Measurements from ENCODE around the gene TSPAN5.

The TSPAN5 gene

DNA sequence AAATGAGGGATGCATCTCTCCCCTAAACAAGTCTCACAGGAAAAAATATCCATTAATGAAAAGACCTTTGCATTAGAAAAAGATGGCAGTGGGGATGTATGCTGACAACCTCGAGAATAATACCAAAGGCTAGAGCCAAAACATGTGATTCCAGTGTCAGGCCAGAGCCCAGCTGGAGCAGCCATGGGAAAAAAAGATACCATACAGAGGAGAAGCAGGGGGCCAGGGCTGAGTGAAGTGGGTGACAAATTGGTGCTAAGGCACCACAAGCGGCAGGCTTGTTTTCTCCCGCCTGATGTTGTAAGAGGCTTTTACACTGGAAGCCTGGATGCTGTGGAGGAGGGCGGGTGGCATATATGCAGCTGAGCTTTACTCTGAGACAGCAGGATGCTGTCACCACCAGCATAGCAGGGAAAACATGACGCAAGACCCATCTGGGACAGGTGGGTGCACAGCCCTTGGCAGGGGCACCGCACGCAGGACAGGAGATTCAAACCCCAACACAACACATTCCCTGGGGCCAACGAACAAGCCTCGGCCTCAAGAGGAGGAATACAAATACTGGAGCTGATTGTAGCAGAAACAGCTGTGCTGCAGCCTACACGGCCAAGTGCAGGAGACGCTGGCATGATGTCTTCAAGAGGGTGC, 91.9 kb downstream of the TSPAN5 start:
- H3K9ac ChIP-seq (ENCODE audit: low read length in 5 of 5): no peak overlapping the region
- H3K27ac ChIP-seq (ENCODE audit: low read depth, low read length): no peak overlapping the region
- H3K9me3 ChIP-seq (ENCODE audit: control insufficient read depth in 5 of 5, low read length in 5 of 5): no peaks in the 10 kb centered on the region
- H3K4me1 ChIP-seq (ENCODE audit: control insufficient read depth in 5 of 5, insufficient read depth in 5 of 5, low read length in 5 of 5): peaks cover 0 to 7% (median 0%) of the 10 kb centered on the region in 5 donors
- no peaks in the 10 kb centered on the region for H3K36me3 ChIP-seq (ENCODE audit: control insufficient read depth in 5 of 5, insufficient read depth in 5 of 5, low read length in 5 of 5)
- no peaks in the 10 kb centered on the region for H3K27me3 ChIP-seq (ENCODE audit: control insufficient read depth in 5 of 5, insufficient read depth in 4 of 5, low read length in 5 of 5)
- H3K4me3 ChIP-seq (ENCODE audit: low read depth in 1 of 5, low read length in 5 of 5): no peak overlapping the region

DNA sequence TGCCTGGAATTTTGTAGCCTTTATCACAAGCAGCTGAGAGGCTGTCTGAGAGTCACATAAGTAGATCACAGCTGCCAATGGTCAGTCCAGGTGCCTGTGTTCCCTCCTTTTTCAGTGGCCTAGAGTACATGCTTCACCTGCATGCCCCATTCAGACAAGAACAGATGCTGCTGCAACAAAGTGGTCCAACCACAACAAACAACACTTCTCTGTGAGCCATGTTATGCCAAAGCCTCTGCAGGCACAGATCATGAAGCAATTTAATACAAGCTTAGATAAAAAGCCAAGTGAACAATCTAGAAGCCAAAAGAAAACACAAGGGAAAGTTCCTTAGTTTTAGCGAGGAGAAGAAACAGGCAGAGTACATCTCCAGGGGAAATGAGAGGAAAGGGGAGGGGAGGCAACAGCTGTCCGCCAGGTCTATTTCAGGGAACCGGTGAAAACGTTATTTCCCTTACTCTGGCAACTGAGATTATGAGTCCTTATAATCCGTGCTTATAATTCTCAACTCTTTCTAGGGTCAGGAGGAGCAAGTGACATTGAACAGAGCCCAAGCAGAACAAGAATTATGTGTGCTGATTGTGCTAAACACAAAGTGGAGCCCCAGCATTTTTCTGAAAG, 92.6 kb downstream of the TSPAN5 start:
- no peaks in the 10 kb centered on the region for H3K36me3 ChIP-seq (ENCODE audit: control insufficient read depth in 5 of 5, insufficient read depth in 5 of 5, low read length in 5 of 5)
- no peak overlapping the region for H3K9ac ChIP-seq (ENCODE audit: low read length in 5 of 5)
- no peak overlapping the region for H3K27ac ChIP-seq (ENCODE audit: low read depth, low read length)
- no peaks in the 10 kb centered on the region for H3K27me3 ChIP-seq (ENCODE audit: control insufficient read depth in 5 of 5, insufficient read depth in 4 of 5, low read length in 5 of 5)
- H3K4me1 ChIP-seq (ENCODE audit: control insufficient read depth in 5 of 5, insufficient read depth in 5 of 5, low read length in 5 of 5): peaks cover 0 to 7% (median 0%) of the 10 kb centered on the region in 5 donors
- H3K4me3 ChIP-seq (ENCODE audit: low read depth in 1 of 5, low read length in 5 of 5): no peak overlapping the region
- no peaks in the 10 kb centered on the region for H3K9me3 ChIP-seq (ENCODE audit: control insufficient read depth in 5 of 5, low read length in 5 of 5)

DNA sequence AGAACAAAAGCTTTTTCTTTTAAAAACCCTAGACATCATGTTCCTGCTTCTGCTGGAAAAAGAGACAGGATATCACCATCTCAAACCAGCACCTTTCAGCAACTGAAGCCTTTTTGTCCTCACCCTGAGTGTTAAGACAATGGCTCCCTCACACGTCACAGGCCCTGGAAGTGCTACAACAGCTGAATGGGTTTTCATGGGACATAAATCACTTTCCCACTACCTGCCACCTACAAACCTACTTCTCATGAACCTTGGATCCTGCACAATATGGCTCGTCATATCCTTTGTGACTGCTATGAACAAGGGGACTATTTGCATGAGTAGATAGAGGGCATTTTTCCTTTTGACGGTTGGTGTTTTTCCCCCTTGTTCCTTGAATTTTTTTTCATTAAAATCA, 93.6 kb downstream of the TSPAN5 start:
- H3K27ac ChIP-seq (ENCODE audit: low read depth, low read length): no peak overlapping the region

GRCh38 chr4:98560321-98560720, 98.1 kb downstream of the TSPAN5 start:
- no peak overlapping the region for H3K4me3 ChIP-seq (ENCODE audit: low read depth in 1 of 5, low read length in 5 of 5)
- H3K27me3 ChIP-seq (ENCODE audit: control insufficient read depth in 5 of 5, insufficient read depth in 4 of 5, low read length in 5 of 5): no peaks in the 10 kb centered on the region
- no peak overlapping the region for H3K27ac ChIP-seq (ENCODE audit: low read depth, low read length)
- no peaks in the 10 kb centered on the region for H3K36me3 ChIP-seq (ENCODE audit: control insufficient read depth in 5 of 5, insufficient read depth in 5 of 5, low read length in 5 of 5)
- H3K9ac ChIP-seq (ENCODE audit: low read length in 5 of 5): no peak overlapping the region
- H3K4me1 ChIP-seq (ENCODE audit: control insufficient read depth in 5 of 5, insufficient read depth in 5 of 5, low read length in 5 of 5): no peaks in the 10 kb centered on the region
- H3K9me3 ChIP-seq (ENCODE audit: control insufficient read depth in 5 of 5, low read length in 5 of 5): no peaks in the 10 kb centered on the region

More for the DNA sequence above, 93.6 kb downstream of the TSPAN5 start:
- H3K9ac ChIP-seq (ENCODE audit: low read length in 5 of 5): no peak overlapping the region
- H3K4me3 ChIP-seq (ENCODE audit: low read depth in 1 of 5, low read length in 5 of 5): no peak overlapping the region
- H3K27me3 ChIP-seq (ENCODE audit: control insufficient read depth in 5 of 5, insufficient read depth in 4 of 5, low read length in 5 of 5): no peaks in the 10 kb centered on the region
- no peaks in the 10 kb centered on the region for H3K9me3 ChIP-seq (ENCODE audit: control insufficient read depth in 5 of 5, low read length in 5 of 5)
- H3K36me3 ChIP-seq (ENCODE audit: control insufficient read depth in 5 of 5, insufficient read depth in 5 of 5, low read length in 5 of 5): no peaks in the 10 kb centered on the region
- H3K4me1 ChIP-seq (ENCODE audit: control insufficient read depth in 5 of 5, insufficient read depth in 5 of 5, low read length in 5 of 5): peaks cover 0 to 7% (median 0%) of the 10 kb centered on the region in 5 donors

GRCh38 chr4:98558471-98559169, 99.8 kb downstream of the TSPAN5 start:
- no peak overlapping the region for H3K9ac ChIP-seq (ENCODE audit: low read length in 5 of 5)

GRCh38 chr4:98557194-98557892, 101.1 kb downstream of the TSPAN5 start:
- no peak overlapping the region for H3K4me3 ChIP-seq (ENCODE audit: low read depth in 1 of 5, low read length in 5 of 5)
- H3K36me3 ChIP-seq (ENCODE audit: control insufficient read depth in 5 of 5, insufficient read depth in 5 of 5, low read length in 5 of 5): no peaks in the 10 kb centered on the region
- H3K4me1 ChIP-seq (ENCODE audit: control insufficient read depth in 5 of 5, insufficient read depth in 5 of 5, low read length in 5 of 5): no peaks in the 10 kb centered on the region
- no peaks in the 10 kb centered on the region for H3K9me3 ChIP-seq (ENCODE audit: control insufficient read depth in 5 of 5, low read length in 5 of 5)
- no peaks in the 10 kb centered on the region for H3K27me3 ChIP-seq (ENCODE audit: control insufficient read depth in 5 of 5, insufficient read depth in 4 of 5, low read length in 5 of 5)
- no peak overlapping the region for H3K27ac ChIP-seq (ENCODE audit: low read depth, low read length)
- H3K9ac ChIP-seq (ENCODE audit: low read length in 5 of 5): no peak overlapping the region

More at GRCh38 chr4:98558471-98559169, 99.8 kb downstream of the TSPAN5 start:
- H3K4me1 ChIP-seq (ENCODE audit: control insufficient read depth in 5 of 5, insufficient read depth in 5 of 5, low read length in 5 of 5): no peaks in the 10 kb centered on the region
- no peaks in the 10 kb centered on the region for H3K27me3 ChIP-seq (ENCODE audit: control insufficient read depth in 5 of 5, insufficient read depth in 4 of 5, low read length in 5 of 5)
- no peak overlapping the region for H3K4me3 ChIP-seq (ENCODE audit: low read depth in 1 of 5, low read length in 5 of 5)
- no peaks in the 10 kb centered on the region for H3K9me3 ChIP-seq (ENCODE audit: control insufficient read depth in 5 of 5, low read length in 5 of 5)
- H3K36me3 ChIP-seq (ENCODE audit: control insufficient read depth in 5 of 5, insufficient read depth in 5 of 5, low read length in 5 of 5): no peaks in the 10 kb centered on the region
- no peak overlapping the region for H3K27ac ChIP-seq (ENCODE audit: low read depth, low read length)

DNA sequence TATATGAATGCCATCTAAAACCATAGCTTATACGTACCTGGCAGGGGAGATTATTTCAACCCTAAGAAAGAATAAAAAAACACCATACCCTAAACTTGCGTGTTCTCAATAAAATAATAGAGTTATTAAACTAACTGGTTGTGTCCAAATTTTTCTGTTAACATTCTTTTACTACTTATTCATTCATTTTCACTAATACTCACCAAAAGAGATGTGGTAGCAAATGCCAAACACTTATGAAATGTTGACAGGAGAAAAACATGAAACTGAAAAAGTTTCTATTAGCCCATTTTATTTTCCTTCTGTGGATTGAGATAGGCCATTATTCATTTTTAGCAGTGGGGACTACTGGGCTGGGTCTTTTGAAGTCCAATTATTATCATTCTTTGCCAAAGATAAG, 102.0 kb downstream of the TSPAN5 start:
- Histone ChIP-seq H3K9ac (ENCODE audit: low read length in 5 of 5) (no peak overlapping the region), H3K4me1 (ENCODE audit: control insufficient read depth in 5 of 5, insufficient read depth in 5 of 5, low read length in 5 of 5) (no peaks in the 10 kb centered on the region), H3K27ac (ENCODE audit: low read depth, low read length) (no peak overlapping the region), H3K36me3 (ENCODE audit: control insufficient read depth in 5 of 5, insufficient read depth in 5 of 5, low read length in 5 of 5) (no peaks in the 10 kb centered on the region), H3K27me3 (ENCODE audit: control insufficient read depth in 5 of 5, insufficient read depth in 4 of 5, low read length in 5 of 5) (no peaks in the 10 kb centered on the region), H3K4me3 (ENCODE audit: low read depth in 1 of 5, low read length in 5 of 5) (no peak overlapping the region), H3K9me3 (ENCODE audit: control insufficient read depth in 5 of 5, low read length in 5 of 5) (no peaks in the 10 kb centered on the region)

DNA sequence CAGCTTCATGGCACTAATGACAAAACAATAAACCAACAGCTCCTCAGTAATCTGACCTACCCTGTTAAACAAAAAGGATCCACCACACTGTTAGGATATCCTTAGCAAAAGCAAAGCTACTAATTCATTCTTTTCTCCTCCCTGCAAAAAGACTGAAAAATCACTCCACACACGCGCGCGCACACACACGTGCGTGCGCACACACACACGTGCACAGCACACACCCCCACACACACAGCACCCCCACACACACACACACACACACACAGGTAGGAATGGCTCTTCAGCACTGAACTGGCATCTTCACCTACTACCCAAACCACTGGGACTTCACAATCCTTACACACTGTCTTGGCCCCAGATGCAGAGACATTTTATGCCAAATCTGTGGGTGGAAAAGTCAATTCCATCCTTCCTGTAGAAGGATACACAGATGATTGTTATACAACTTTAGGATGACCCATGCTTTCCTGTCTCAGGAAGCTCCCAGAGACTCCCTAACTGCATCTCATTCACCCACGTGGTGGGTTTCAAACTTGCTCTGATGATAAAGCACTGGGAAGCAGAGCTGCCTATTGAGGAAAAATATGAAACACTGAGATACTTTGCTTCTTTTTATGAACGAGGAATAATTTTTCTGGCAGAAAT, 102.5 kb downstream of the TSPAN5 start:
- Histone ChIP-seq H3K36me3 (ENCODE audit: control insufficient read depth in 5 of 5, insufficient read depth in 5 of 5, low read length in 5 of 5) (no peaks in the 10 kb centered on the region), H3K4me3 (ENCODE audit: low read depth in 1 of 5, low read length in 5 of 5) (no peak overlapping the region), H3K9me3 (ENCODE audit: control insufficient read depth in 5 of 5, low read length in 5 of 5) (no peaks in the 10 kb centered on the region), H3K9ac (ENCODE audit: low read length in 5 of 5) (no peak overlapping the region), H3K4me1 (ENCODE audit: control insufficient read depth in 5 of 5, insufficient read depth in 5 of 5, low read length in 5 of 5) (no peaks in the 10 kb centered on the region), H3K27ac (ENCODE audit: low read depth, low read length) (no peak overlapping the region), H3K27me3 (ENCODE audit: control insufficient read depth in 5 of 5, insufficient read depth in 4 of 5, low read length in 5 of 5) (no peaks in the 10 kb centered on the region)

GRCh38 chr4:98546910-98547594, 111.4 kb downstream of the TSPAN5 start:
- H3K27ac ChIP-seq (ENCODE audit: low read depth, low read length): no peak overlapping the region
- peak overlapping the region in 4 of 5 donors; percentile 0 to 68 (median 59) for H3K9ac ChIP-seq (ENCODE audit: low read length in 5 of 5)

More at GRCh38 chr4:98546910-98547594, 111.4 kb downstream of the TSPAN5 start:
- Histone ChIP-seq H3K9me3 (ENCODE audit: control insufficient read depth in 5 of 5, low read length in 5 of 5) (no peaks in the 10 kb centered on the region), H3K27me3 (ENCODE audit: control insufficient read depth in 5 of 5, insufficient read depth in 4 of 5, low read length in 5 of 5) (no peaks in the 10 kb centered on the region), H3K36me3 (ENCODE audit: control insufficient read depth in 5 of 5, insufficient read depth in 5 of 5, low read length in 5 of 5) (no peaks in the 10 kb centered on the region), H3K4me3 (ENCODE audit: low read depth in 1 of 5, low read length in 5 of 5) (peak overlapping the region; percentile 44 to 62 (median 61)), H3K4me1 (ENCODE audit: control insufficient read depth in 5 of 5, insufficient read depth in 5 of 5, low read length in 5 of 5) (peaks cover 0 to 10% (median 8%) of the 10 kb centered on the region in 5 donors)

Data from subcutaneous abdominal adipose tissue (tissue), 5 donors.